HG03565 (cell line): Measurements from ENCODE around the gene MACROD2.

Experiments used
- ATAC-seq: cut with Tn5 transposase; IDR thresholded peaks from one replicate; pipeline ENCODE4 v1.9.1; 2021; ENCODE audit warnings: mild to moderate bottlenecking, moderate library complexity; ENCODE audit not compliant: unreplicated experiment

Gene MACROD2

GRCh38 chr20:14568701-14569100 is 573.4 kb downstream of the MACROD2 start:
- ATAC-seq = no peak

- ATAC-seq = no peak
These were observed 574.3 kb downstream of the MACROD2 start for GRCh38 chr20:14569641-14570040.

GRCh38 chr20:14570811-14571210 is 575.5 kb downstream of the MACROD2 start:
- no peak for ATAC-seq

- no peak for ATAC-seq
These were observed 578.4 kb downstream of the MACROD2 start for GRCh38 chr20:14573676-14574075.

- ATAC-seq = no peak
These were observed 581.0 kb downstream of the MACROD2 start for GRCh38 chr20:14576196-14576877.

- no peak for ATAC-seq
These were observed 585.2 kb downstream of the MACROD2 start for GRCh38 chr20:14580418-14581074.

- no peak for ATAC-seq
These were observed 586.4 kb downstream of the MACROD2 start for GRCh38 chr20:14581731-14582130.

- no peak for ATAC-seq
These were observed 587.5 kb downstream of the MACROD2 start for GRCh38 chr20:14582855-14583254.

GRCh38 chr20:14583413-14583812 is 588.1 kb downstream of the MACROD2 start:
- no peak for ATAC-seq

GRCh38 chr20:14589383-14589782 is 594.1 kb downstream of the MACROD2 start:
- ATAC-seq = no peak

GRCh38 chr20:14595051-14595450 is 599.7 kb downstream of the MACROD2 start:
- no peak for ATAC-seq

GRCh38 chr20:14597206-14597715 is 601.9 kb downstream of the MACROD2 start:
- ATAC-seq = no peak

GRCh38 chr20:14599613-14600012 is 604.3 kb downstream of the MACROD2 start:
- ATAC-seq = no peak

- no peak for ATAC-seq
These were observed 605.2 kb downstream of the MACROD2 start for GRCh38 chr20:14600527-14600926.

GRCh38 chr20:14604143-14604542 is 608.8 kb downstream of the MACROD2 start:
- no peak for ATAC-seq

- no peak for ATAC-seq
These were observed 614.3 kb downstream of the MACROD2 start for GRCh38 chr20:14609328-14610221.

GRCh38 chr20:14611479-14611878 is 616.2 kb downstream of the MACROD2 start:
- no peak for ATAC-seq

- no peak for ATAC-seq
These were observed 617.1 kb downstream of the MACROD2 start for GRCh38 chr20:14612391-14612790.

GRCh38 chr20:14616003-14616402 is 620.7 kb downstream of the MACROD2 start:
- no peak for ATAC-seq

GRCh38 chr20:14617123-14617522 is 621.8 kb downstream of the MACROD2 start:
- ATAC-seq = no peak

- ATAC-seq = no peak
These were observed 624.1 kb downstream of the MACROD2 start for GRCh38 chr20:14619411-14619810.
